Measurements from ENCODE around the gene EIPR1.

- no peak for TF ChIP-seq JUND (IDR thresholded peaks at IDR 0.05; ENCODE audit: low read depth, low read length)
- TF ChIP-seq NFYA (IDR thresholded peaks at IDR 0.05; ENCODE audit: borderline replicate concordance, low read depth, low read length) = no peak
- no peak for TF ChIP-seq FOXM1 (IDR thresholded peaks at IDR 0.05; ENCODE audit: low read depth, low read length)
- TF ChIP-seq REST (IDR thresholded peaks at IDR 0.05; ENCODE audit: low read depth, low read length) = no peak
- no peak for TF ChIP-seq EED (IDR thresholded peaks at IDR 0.05; ENCODE audit: low read depth)
- TF ChIP-seq CHD1 (IDR thresholded peaks at IDR 0.05; ENCODE audit: low read depth, low read length) = no peak
- no peak for TF ChIP-seq EGR1 (IDR thresholded peaks at IDR 0.05; ENCODE audit: borderline replicate concordance in 1 of 2, low read depth in 2 of 2, low read length in 2 of 2)
Measured at GRCh38 chr2:3323360-3324035, 54.1 kb downstream of the EIPR1 start.
